ENCODE data around the gene PADI4.
"Not testable (repeated sequence)": the region's sequence is repeated elsewhere in the genome, so short reads cannot be mapped to it uniquely, and the experiment has no call there.

The PADI4 gene

DNA sequence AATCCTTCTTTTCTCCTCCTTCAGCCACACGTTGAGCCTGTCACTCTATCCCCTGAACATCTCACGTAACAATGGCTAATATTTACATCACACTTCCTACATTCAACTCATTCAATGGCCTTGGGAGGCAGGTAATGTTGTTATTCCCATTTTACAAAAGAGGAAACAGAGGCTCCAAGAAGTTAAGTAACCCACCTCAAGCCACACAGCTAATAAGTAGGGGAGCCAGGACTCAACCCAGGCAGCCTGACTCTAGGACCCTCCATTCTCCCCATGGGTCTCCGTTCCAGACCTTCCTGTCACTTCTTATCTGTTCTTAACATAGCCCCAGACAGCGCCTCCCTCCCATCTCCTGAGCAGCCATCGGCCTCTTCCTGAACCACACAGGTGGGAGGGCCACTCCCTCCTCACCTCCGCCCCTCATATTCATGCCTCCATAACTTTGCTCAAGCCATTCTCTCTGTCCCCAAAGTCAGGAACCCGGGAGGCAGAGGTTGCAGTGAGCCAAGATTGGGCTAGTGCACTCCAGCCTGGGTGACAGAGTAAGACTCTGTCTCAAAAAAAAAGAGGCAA lies 2.2 kb downstream of the PADI4 start:
- in situ Hi-C loops (cut with MboI; ENCODE audit: low sequenced_read_pairs) = no loop called here

DNA sequence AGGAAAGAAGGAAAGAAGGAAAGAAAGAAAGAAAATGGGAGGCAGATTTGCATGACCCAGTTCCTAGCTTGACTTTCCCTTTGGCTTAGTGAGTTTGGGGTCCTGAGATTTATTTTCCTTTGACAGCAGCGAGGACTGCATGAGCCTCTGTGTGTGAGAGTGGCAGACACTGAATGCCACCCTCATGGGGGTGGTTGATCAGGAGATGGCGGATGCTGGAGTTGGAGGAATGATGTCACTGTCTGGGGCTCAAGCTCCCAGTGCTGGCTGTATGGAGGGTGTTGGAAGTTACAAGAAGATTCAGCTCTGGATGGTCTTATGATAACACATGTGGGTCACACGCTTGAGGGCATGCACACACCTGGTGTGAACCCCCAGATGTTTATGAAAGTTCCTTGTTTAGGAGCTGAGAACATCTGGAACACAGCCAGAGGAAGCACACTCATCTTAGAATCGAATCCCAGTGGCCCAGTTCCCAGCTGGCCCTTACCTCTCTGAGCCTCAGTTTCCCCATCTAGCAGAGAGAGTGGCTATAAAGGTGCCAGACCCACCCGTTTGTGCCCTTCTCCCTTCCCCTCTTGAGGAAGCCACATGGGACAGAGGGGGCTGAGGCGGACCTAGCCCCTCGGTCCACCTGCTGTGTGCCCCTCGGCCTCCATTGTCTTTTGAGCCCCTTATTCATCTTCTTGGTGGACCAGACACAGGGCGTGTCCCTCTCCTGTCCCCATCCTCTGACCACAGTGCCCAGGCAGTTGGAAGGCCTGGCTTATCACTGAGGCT lies 5.7 kb downstream of the PADI4 start:
- in situ Hi-C loops (cut with MboI; ENCODE audit: low sequenced_read_pairs) = no loop called here

DNA sequence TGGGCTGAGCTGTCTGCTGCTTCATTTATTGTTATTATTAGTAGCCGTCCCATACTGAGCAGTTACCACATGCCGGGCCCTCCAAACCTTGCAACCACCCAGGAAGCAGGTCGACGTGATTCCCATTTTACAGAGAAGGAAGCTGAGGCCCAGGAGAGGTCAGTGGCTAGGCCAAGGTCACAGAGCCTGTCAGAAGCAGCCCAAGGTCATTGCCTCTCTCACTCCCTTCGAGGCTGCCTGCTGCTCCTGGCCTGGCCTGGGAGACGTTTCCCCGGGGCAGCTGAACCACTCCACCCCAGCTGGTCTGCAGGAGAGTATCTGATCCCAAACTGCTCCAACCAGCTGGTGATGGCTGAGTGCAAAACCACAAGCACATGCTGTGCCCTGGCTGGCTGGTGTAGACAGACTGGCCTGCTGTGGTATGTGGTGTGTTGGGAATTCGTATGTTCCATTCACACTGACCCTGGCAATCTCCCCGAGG lies 6.5 kb downstream of the PADI4 start:
- in situ Hi-C loops (cut with MboI; ENCODE audit: low sequenced_read_pairs) = no loop called here

DNA sequence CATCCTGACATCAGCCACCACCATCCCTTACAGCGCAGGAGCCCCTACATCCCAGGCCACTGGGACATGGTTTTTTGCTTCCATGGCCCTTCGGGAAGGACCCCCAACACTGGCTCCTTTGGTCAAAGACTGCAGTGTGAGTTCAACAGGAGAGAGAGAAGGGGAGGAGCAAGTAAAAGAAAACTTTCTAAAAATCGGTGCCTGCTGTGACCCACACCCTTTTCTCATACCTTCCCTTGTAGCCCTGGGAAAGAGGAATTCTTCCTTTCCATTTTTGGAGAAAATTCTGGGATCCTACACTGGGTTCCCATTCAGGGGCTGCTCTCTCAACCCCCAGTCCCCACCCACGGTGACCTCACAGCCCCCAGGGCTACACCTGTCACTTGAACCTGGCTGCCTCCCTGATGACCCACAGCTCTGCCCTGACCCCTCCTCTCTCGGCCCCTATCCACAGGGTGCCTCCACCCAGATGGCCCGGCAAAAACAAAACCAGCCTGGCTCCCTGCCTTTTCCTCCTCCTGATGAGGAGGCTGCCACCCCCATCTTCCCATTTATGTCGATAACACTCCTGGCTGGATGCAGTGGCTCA lies 7.6 kb downstream of the PADI4 start:
- in situ Hi-C loops (cut with MboI; ENCODE audit: low sequenced_read_pairs) = no loop called here

DNA sequence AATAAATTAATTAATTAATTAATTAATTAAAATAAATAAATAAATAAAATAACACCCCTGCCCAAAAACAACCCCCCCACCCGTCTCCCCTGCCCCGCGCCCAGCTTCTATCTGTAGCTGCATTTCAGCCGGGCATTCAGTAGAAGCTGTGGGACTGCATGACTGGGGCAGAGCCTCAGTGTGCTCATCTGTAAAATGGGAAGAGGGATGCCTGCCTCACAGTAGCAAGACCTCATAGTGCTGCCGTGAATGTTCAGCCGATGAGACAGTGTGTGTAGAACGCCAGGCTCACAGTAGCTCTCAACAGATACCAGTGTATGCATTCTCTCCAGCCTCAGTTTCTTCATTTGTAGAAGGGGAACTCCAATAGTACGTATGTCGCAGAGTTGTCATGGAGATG lies 8.7 kb downstream of the PADI4 start:
- in situ Hi-C loops (cut with MboI; ENCODE audit: low sequenced_read_pairs) = no loop called here

DNA sequence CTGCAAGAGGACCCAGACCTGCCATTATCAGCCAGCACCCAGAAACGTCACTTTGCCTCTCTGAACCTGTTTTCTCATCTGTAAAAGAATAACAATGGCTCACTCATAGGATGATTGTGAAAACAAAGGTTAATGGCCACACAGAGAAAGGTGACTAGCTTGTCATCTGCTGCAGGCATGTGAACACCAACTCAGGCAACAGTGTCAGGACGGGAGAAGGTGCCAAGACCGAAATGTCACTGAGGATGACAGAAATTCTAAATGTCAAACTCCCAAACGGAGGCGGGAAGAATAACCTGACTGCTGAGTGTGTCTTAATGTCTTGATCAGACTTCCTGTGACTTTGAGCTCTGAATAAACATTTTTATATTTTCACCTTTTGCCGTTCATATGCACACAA lies 10.3 kb downstream of the PADI4 start:
- in situ Hi-C loops (cut with MboI; ENCODE audit: low sequenced_read_pairs) = no loop called here

DNA sequence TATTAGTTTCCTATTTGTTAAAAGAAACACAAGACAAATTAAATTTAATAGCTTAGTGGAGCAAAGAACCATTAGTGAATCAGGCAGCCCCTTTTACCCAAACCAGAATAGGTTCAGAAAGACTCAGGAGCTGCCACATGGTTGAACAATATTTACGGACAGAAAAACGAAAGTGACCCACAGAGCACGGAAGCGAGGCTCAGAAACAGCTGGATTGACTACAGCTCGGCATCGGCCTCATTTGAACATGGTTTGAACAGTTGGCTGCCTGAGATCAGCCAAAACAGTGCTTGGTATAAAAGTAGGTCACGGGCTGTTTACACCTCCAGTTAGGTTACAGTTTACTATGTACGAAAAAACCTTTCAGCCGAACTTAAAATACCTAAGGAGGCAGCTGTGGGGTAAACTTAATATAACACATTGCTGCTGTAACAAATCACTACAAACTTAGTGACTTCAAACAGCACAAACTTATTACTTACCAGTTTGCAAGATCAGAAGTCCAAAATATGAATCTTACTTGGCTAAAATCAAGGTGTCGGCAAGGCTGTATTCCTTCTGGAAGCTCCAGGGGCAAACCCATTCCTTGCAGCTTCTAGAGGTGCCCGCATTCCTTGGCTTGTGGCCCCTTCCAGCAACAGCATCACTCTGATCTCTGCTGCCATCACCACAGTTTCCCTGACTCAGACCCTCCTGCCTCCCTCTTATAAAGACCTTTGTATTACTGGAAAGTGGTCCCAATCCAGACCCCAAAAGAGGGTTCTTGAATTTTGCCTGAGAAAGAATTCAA lies 11.8 kb downstream of the PADI4 start:
- in situ Hi-C loops (cut with MboI; ENCODE audit: low sequenced_read_pairs) = no loop called here

DNA sequence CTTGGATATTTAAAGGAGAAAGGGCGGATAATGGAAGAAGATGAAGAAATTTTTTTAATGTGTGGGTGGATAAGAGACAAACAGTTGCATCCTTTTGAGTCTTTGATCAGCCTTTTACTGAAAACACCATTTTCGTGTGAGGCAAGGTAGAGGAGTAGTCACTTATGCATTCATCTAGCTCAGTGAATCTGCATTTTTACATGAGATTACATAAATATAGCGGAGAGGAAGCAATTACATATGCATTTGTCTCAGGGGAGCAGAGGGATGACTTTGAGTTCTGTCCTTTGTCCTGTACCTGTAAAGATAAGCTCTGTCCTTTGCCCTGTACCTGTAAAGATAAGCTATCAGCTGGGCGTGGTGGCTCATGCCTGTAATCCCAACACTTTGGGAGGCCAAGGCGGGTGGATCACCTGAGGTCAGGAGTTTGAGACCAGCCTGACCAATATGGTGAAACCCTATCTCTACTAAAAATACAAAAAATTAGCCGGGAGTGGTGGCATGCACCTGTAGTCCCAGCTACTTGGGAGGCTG lies 13.9 kb downstream of the PADI4 start:
- in situ Hi-C loops (cut with MboI; ENCODE audit: low sequenced_read_pairs) = not testable (repeated sequence)

DNA sequence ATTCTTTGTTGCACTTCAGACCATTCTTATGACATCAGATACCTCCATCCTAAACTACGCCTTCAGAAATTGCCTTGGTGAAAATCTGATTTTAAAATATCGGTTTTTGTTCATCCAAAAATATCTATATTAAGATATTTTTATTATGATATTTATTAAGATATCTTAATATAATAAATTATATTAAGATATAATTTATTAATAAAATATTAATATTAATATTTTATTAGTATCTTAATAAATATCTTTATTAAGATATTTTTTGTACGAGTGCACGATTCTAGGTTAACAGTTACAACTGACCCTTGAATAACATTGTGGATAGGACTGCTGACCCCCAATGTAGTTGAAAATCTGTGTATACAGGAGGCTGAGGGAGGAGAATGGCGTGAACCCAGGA lies 20.9 kb downstream of the PADI4 start:
- in situ Hi-C loops (cut with MboI; ENCODE audit: low sequenced_read_pairs) = no loop called here

DNA sequence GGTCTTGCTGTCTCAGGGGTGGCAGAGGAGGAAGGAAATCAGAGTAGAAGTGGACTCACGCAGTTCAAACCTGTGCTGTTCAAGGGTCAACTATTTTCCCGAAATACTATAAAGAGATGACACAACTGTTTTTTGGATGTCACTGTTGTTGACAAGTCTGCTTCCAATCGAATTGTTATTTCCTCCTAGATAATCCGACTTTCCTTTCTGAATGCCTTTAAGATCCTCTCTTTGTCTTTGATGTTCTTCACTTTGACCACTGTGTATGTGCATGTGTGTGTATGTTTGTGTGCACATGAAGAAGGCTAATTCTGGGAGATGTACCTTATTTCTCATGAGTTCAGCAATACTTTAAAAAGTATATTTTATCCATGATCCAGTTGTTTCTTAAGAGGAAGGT lies 21.6 kb downstream of the PADI4 start:
- in situ Hi-C loops (cut with MboI; ENCODE audit: low sequenced_read_pairs) = no loop called here

DNA sequence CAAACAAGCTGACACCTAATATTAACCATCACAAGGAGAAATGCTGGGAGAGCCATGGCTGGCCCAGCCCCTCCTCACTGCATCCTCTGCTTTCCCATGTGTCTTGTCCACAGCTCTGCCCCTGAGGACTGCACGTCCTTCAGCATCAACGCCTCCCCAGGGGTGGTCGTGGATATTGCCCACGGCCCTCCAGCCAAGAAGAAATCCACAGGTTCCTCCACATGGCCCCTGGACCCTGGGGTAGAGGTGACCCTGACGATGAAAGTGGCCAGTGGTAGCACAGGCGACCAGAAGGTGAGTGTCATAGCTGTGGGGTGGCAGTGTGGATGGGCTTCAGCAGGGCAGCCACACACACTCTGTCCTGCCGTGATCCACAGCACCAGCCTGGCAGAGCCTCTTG lies 22.9 kb downstream of the PADI4 start:
- in situ Hi-C loops (cut with MboI; ENCODE audit: low sequenced_read_pairs) = no loop called here

DNA sequence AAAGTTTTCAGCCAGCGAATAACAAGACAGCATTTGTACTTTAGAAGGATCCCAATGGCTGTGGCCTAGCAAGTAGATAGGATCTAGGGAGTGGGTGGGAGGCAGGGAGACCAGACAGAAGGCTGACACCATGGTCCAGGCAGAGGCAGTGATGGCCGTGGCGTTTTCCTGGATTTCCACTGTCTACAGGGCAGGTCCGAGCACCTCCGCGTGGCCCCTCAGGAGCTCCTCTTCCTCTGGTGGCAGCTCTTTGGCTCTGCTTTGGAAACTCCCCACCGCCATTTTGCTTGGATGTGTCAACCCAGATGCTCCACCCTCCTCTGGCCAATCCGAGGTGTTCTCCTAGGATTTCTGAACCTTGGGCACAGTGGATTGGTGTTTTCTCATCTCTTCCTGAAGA lies 25.1 kb downstream of the PADI4 start:
- in situ Hi-C loops (cut with MboI; ENCODE audit: low sequenced_read_pairs) = no loop called here

DNA sequence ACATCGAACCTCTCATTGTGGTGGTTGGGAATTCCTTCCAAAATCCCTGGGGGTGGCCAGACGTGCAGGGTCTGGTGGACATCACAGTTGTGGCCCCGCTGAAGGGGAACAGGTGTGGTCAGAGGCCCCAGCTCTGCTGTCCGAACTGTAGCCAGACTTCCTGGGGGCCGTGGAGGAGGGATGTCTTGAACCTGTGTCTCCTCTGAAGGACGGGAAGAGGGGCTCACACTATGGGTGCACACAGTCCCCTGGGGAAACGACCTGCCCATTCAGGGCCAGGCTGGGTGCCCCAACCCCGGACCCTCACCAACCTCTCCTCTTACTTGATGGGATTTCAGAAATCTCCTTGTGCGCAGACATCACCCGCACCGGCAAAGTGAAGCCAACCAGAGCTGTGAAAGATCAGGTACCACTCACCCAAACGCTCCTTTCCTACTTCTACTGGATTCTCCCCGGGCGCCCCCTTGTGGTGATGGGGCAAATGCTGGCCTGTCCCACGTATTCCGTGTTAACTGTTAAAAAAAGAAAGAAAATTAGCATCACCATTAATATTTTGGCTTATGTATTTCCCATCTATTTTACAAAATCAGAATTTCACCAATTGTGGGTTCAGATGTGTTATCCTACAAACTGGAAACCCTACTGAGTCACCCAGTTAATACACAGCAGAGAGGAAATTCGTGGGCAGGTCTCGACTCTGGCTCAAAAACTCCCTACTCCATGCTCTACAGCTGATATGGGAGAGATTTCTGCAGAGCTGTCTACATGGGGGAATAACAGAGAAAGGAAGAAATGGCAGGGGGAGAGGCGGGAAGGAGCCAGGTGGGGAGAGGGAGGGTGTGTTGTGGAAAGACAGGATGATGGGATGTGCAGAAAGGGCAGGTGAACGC lies 28.1 kb downstream of the PADI4 start:
- in situ Hi-C loops (cut with MboI; ENCODE audit: low sequenced_read_pairs) = no loop called here

DNA sequence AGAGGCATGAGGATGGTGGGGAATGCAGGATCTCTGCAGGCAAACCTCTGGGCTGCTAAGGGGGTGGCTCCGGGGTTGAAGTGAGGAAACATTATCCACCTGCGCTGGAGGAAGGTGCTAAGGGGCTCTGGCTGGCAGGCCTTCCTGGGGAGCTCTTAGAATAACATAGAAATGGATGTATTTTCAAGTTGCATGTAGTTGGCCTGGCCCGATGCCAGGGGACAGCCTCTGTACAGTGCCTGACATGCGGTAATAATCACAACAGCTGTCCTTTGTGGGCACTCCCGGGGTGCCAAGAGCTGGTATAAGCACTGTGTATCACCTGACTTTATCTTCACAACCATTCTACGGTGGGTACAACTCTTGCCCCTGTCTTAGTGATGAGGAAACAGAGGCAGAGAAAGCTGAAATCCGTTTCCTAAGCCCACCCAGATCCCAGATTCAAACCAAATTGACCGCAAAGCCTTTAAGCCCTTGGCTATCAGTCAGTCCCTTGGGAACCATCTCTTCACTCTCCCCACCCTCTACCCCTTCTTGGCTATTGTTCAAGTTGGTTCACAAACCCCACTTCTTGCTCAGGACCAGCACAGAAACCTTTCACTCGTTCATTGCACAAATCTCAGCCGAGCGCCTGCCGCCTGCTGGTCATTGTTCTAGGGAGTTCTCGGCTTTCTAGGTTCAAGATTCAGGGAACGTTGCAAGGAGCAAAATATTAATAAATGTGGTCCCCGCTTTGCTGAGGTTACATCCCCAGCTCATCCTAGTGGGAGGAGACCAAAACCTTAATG lies 30.9 kb downstream of the PADI4 start:
- in situ Hi-C loops (cut with MboI; ENCODE audit: low sequenced_read_pairs) = no loop called here

DNA sequence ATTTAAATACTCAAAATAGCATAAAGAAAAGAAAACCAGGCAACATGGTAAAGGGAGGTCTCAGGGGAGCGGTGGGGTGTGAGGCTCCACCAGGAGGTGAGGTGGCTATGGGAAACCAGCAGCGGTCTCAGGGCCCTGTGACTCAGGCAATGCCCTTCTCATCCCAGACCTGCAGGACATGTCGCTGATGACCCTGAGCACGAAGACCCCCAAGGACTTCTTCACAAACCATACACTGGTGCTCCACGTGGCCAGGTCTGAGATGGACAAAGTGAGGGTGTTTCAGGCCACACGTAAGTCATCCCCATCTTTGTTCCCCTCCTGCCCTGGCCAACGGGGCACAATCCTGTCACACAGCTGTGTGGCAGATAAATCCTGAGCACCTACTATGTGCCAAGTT lies 31.5 kb downstream of the PADI4 start:
- in situ Hi-C loops (cut with MboI; ENCODE audit: low sequenced_read_pairs) = no loop called here

DNA sequence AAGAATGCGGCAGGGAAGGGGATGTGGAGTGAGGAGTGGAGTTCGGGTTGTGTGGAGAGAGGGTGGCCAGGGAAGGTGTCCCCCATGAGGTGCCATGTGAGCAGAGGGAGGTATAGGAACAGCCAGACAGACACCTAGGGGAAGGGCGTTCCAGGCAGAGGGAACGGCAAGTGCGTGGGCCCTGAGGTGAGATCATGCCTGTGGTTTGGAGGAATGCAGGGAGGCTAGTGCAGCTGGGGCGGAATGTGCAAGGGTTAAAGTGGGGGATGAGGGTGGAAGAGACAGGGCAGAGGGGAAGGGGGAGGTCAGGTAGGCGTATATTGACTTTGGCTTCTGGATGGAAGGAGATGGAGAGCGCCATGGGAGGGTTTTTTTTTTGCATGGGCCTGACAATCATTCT lies 32.4 kb downstream of the PADI4 start:
- in situ Hi-C loops (cut with MboI; ENCODE audit: low sequenced_read_pairs) = no loop called here

DNA sequence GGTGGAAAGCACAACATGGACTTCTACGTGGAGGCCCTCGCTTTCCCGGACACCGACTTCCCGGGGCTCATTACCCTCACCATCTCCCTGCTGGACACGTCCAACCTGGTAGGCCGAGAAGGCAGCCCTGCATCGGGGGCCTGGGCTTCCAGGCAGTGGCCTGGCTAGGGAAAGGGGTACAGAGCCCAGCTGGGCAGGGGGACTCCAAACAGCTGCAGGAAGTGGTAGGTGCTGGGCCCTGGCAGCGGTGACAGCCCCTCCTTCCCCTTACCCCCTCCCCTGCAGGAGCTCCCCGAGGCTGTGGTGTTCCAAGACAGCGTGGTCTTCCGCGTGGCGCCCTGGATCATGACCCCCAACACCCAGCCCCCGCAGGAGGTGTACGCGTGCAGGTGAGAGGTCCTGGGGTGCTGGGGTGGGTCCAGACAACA lies 34.0 kb downstream of the PADI4 start:
- in situ Hi-C loops (cut with MboI; ENCODE audit: low sequenced_read_pairs) = no loop called here

DNA sequence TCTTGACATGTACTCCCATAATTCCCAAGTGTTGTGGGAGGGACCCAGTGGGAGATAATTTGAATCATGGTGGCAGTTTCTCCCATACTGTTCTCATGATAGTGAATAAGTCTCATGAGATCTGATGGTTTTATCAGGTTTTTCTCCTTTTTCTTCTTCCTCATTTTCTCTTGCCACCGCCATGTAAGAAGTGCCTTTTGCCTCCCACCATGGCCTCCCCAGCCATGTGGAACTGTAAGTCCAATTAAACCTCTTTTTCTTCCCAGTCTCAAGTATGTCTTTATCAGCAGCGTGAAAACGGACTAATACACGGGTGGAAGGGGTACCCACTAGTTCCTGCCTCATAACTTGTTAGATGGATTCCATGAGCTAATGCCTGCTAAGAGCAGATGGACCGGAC lies 37.5 kb downstream of the PADI4 start:
- in situ Hi-C loops (cut with MboI; ENCODE audit: low sequenced_read_pairs) = not testable (repeated sequence)

DNA sequence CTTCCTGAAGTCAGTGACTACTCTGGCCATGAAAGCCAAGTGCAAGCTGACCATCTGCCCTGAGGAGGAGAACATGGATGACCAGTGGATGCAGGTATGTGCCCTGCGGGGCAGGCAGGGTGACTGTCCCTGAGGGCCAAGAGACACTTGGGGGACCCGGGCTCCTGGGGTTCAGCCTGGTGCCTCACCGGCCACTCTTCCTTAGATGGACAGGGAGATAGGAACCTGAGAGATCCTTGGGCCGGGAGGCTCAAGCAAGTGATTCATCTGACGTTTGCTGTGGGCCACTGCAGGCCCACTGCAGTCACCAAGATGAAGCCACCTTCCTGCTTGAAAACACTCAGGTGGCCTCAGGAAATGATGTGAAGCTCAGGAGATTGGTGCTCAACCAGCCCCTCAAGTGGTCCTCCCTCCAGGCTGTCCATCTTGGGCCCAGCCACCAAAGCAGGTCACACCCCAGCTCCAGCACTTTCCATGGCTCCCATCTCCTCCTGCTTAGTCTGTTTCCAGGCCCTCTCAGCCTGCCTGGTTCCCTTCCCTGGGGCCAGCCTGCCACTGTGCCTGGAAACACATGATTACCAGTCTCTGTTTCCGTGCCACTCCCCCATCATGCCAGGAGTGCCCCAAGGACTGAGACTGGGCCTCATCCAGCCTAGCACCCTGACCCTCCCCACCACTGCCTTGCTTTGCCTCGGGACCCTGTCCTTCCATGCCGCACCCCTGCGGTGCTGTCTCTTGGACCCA lies 38.2 kb downstream of the PADI4 start:
- in situ Hi-C loops (cut with MboI; ENCODE audit: low sequenced_read_pairs) = no loop called here
